Measurements from ENCODE around the gene N4BP2L2.

- TF ChIP-seq, protein P1, sequence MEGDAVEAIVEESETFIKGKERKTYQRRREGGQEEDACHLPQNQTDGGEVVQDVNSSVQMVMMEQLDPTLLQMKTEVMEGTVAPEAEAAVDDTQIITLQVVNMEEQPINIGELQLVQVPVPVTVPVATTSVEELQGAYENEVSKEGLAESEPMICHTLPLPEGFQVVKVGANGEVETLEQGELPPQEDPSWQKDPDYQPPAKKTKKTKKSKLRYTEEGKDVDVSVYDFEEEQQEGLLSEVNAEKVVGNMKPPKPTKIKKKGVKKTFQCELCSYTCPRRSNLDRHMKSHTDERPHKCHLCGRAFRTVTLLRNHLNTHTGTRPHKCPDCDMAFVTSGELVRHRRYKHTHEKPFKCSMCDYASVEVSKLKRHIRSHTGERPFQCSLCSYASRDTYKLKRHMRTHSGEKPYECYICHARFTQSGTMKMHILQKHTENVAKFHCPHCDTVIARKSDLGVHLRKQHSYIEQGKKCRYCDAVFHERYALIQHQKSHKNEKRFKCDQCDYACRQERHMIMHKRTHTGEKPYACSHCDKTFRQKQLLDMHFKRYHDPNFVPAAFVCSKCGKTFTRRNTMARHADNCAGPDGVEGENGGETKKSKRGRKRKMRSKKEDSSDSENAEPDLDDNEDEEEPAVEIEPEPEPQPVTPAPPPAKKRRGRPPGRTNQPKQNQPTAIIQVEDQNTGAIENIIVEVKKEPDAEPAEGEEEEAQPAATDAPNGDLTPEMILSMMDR (conservative IDR thresholded peaks at IDR 0.05; ENCODE audit: low read depth, low read length), result no peak
- no peak for TF ChIP-seq EZH2 (IDR thresholded peaks at IDR 0.05; ENCODE audit: borderline replicate concordance, low read depth, low read length, poor library complexity, severe bottlenecking)
Observed at GRCh38 chr13:32491028-32491427, 47.6 kb downstream of the N4BP2L2 start.

All from A673 (cell line).